Mucosa of descending colon (tissue), 3 donors: Measurements from ENCODE around the gene KCNJ16. TPM values are rescaled to one million over a fixed set of nuclear protein-coding genes. Genes with fewer than 3 reads are reported as not detected.

Source experiments
- ATAC-seq: fragments of 200-7000 bp; cut with Tn5 transposase; one replicate; pipeline ENCODE4 v1.9.1; 2020; ENCODE audit warnings: mild to moderate bottlenecking, moderate library complexity
- DNase-seq, 3 donors: peaks; one replicate each; pipeline ENCODE4 v3.0.0-alpha.2; 2020
- H3K36me3 ChIP-seq: fragments of 200-600 bp; one replicate; pipeline ENCODE4 v1.8.0; 2021; ENCODE audit warnings: low read depth, mild to moderate bottlenecking
- H3K4me1 ChIP-seq: fragments of 200-600 bp; one replicate; pipeline ENCODE4 v1.8.0; 2021; ENCODE audit warnings: low read depth, mild to moderate bottlenecking
- H3K4me3 ChIP-seq: fragments of 200-600 bp; one replicate; pipeline ENCODE4 v1.8.0; 2021; ENCODE audit warnings: mild to moderate bottlenecking
- H3K9me3 ChIP-seq: fragments of 200-600 bp; one replicate; pipeline ENCODE4 v1.8.0; 2021; ENCODE audit warnings: mild to moderate bottlenecking
- CTCF ChIP-seq: fragments of 200-600 bp; IDR thresholded peaks from one replicate; pipeline ENCODE4 v1.8.0; 2022; ENCODE audit warnings: antibody characterized with exemption, mild to moderate bottlenecking
- intact Hi-C, 2 donors: fragments of 100-400 bp; cut with DNase I in 1 of 2; cut with micrococcal nuclease in 1 of 2; formaldehyde crosslinking; loops; one replicate each; pipeline versions ENCODE4 v1.11.0 to v1.11.1; 2022; cut with DNase I, micrococcal nuclease
- total RNA-seq, 3 donors: library from RNA; stranded (reverse); fragmentation: NEBNext Ultra II Directional in 2 of 3; extraction: Animal tissue kit (Norgen Biotek cat#: 25700) in 2 of 3; gene quantifications; one replicate each; pipeline versions ENCODE4 v1.2.1 to v1.2.4, GENCODE V29; 2021 to 2023
- donor health status: DM: no; HTN: no; CAD: no; lungs with moderate emphysema.
- donor health status: DM: no; HTN: no; CAD: no.
- donor health status: DM: no; HTN: yes; CAD: no.

The KCNJ16 gene
- total RNA-seq, 3 donors from 2014 or later: 0.09 to 1.1 TPM; not detected in 1

GRCh38 chr17:70166615-70167014, 91.6 kb downstream of the KCNJ16 start:
- no peak for DNase-seq
- intact Hi-C loops: no loop called here

GRCh38 chr17:70168044-70168976, 93.3 kb downstream of the KCNJ16 start:
- peak overlapping the region; percentile 58 for H3K4me3 ChIP-seq
- peak; percentile 60 to 83 (median 79) for DNase-seq
- H3K9me3 ChIP-seq: no peaks in the 10 kb centered on the region
- intact Hi-C loops: no loop called here
- peak; percentile 63 for ATAC-seq
- no peaks in the 10 kb centered on the region for H3K36me3 ChIP-seq
- TF ChIP-seq CTCF: peak; percentile 48
- H3K4me1 ChIP-seq: no peaks in the 10 kb centered on the region

More at GRCh38 chr17:70166615-70167014, 91.6 kb downstream of the KCNJ16 start:
- Histone ChIP-seq H3K36me3 (no peaks in the 10 kb centered on the region), H3K4me3 (no peak overlapping the region), H3K4me1 (no peaks in the 10 kb centered on the region), H3K9me3 (no peaks in the 10 kb centered on the region)
- ATAC-seq: no peak
- TF ChIP-seq CTCF: no peak

- H3K36me3 ChIP-seq: no peaks in the 10 kb centered on the region
- intact Hi-C loops: no loop called here
- peaks cover 4% of the 10 kb centered on the region for H3K4me1 ChIP-seq
- TF ChIP-seq CTCF: no peak
- DNase-seq (peak; percentile 91 to 96 (median 93)), ATAC-seq (peak; percentile 94)
- H3K4me3 ChIP-seq: peak within 1 kb of the TSS; percentile 58
- H3K9me3 ChIP-seq: no peaks in the 10 kb centered on the region
Observed at GRCh38 chr17:70168977-70169708, 94.1 kb downstream of the KCNJ16 start, which contains the start of gene KCNJ2. Gene KCNJ2, plus strand, starts transcription at chr17:70169532. Its CDS starts 5,508 bp downstream, at chr17:70175040.

GRCh38 chr17:70169709-70170597, 94.9 kb downstream of the KCNJ16 start:
- peaks cover 4% of the 10 kb centered on the region for H3K4me1 ChIP-seq
- H3K9me3 ChIP-seq: no peaks in the 10 kb centered on the region
- peak overlapping the region; percentile 58 for H3K4me3 ChIP-seq
- no peak for TF ChIP-seq CTCF
- ATAC-seq: peak; percentile 46
- intact Hi-C loops: no loop called here
- DNase-seq: peak in 1 of 3 donors; percentile 28
- no peaks in the 10 kb centered on the region for H3K36me3 ChIP-seq

GRCh38 chr17:70171159-70171558, 96.1 kb downstream of the KCNJ16 start:
- no peak for TF ChIP-seq CTCF
- intact Hi-C loops: no loop called here
- ATAC-seq: no peak
- Histone ChIP-seq H3K4me1 (peaks cover 4% of the 10 kb centered on the region), H3K36me3 (no peaks in the 10 kb centered on the region), H3K4me3 (no peak overlapping the region), H3K9me3 (no peaks in the 10 kb centered on the region)
- peak in 1 of 3 donors; percentile 27 for DNase-seq
